K562 (cell line): ENCODE measurements around the gene FLAD1. TPM values are rescaled to one million over a fixed set of nuclear protein-coding genes. Genes with fewer than 3 reads are reported as not detected.
A peak's percentile ranks its signal among the peaks of the same experiment; 100 is the strongest.

Experiments
- BRCA1 ChIP-seq, 2 experiments: fragments of 450-650 bp in 1 of 2; sonication (generic) in 1 of 2; formaldehyde crosslinking in 1 of 2; IDR thresholded peaks; 2 replicates each; pipeline versions ENCODE4 v1.5.0 to v1.6.1; 2017 to 2020; ENCODE audit warnings: mild to moderate bottlenecking in 1 of 2, missing genetic modification reagents in 1 of 2
- CREB1 ChIP-seq, 2 experiments: sonication (generic) in 1 of 2; formaldehyde crosslinking in 1 of 2; IDR thresholded peaks; 2 replicates each; pipeline versions ENCODE4 v1.6.1 to v1.8.0; 2012 to 2022; ENCODE audit warnings: inconsistent platforms in 1 of 2, mild to moderate bottlenecking in 1 of 2, missing genetic modification reagents in 1 of 2, moderate library complexity in 1 of 2
- DLX4 ChIP-seq: fragments of 250-450 bp; sonication (Bioruptor Pico); IDR thresholded peaks from 2 replicates; pipeline ENCODE4 v1.6.1; 2021; ENCODE audit warnings: mild to moderate bottlenecking
- ELF4 ChIP-seq: fragments of 450-650 bp; formaldehyde crosslinking; IDR thresholded peaks from 2 replicates; pipeline ENCODE4 v1.4.0; 2022; ENCODE audit warnings: missing genetic modification characterization
- EWSR1 ChIP-seq: fragments of 450-650 bp; IDR thresholded peaks from 2 replicates; pipeline ENCODE4 v1.6.1; 2018; ENCODE audit warnings: borderline replicate concordance, mild to moderate bottlenecking, low read depth, moderate library complexity; ENCODE audit not compliant: partially characterized antibody
- FOS ChIP-seq: IDR thresholded peaks from 3 replicates; pipeline ENCODE4 v1.6.1; 2011; ENCODE audit not compliant: insufficient read length; ENCODE audit errors: extremely low read depth
- GABPB2 ChIP-seq: fragments of 250-450 bp; sonication (Bioruptor Pico); conservative IDR thresholded peaks from 2 replicates; pipeline ENCODE4 v1.5.1; 2021; ENCODE audit warnings: mild to moderate bottlenecking
- HEY1 ChIP-seq: fragments of 250-450 bp; sonication (Bioruptor Pico); IDR thresholded peaks from 2 replicates; pipeline ENCODE4 v1.5.0; 2020; ENCODE audit warnings: mild to moderate bottlenecking, moderate library complexity, borderline replicate concordance
- HNRNPK ChIP-seq: fragments of 200-400 bp; formaldehyde crosslinking; IDR thresholded peaks from one replicate; pipeline ENCODE4 v1.6.1; 2018; ENCODE audit warnings: mild to moderate bottlenecking, low read depth, low read length; ENCODE audit not compliant: poor library complexity, severe bottlenecking
- KDM2B ChIP-seq: fragments of 250-450 bp; sonication (Bioruptor Pico); IDR thresholded peaks from 2 replicates; pipeline ENCODE4 v1.8.0; 2021; ENCODE audit warnings: mild to moderate bottlenecking, moderate library complexity
- PHF20 ChIP-seq: fragments of 450-650 bp; IDR thresholded peaks from 2 replicates; pipeline ENCODE4 v1.6.1; 2018; ENCODE audit not compliant: partially characterized antibody
- SP2 ChIP-seq: IDR thresholded peaks from 2 replicates; pipeline ENCODE4 v1.6.1; 2011; ENCODE audit warnings: mild to moderate bottlenecking, low read depth, low read length, moderate library complexity; ENCODE audit not compliant: poor library complexity, severe bottlenecking; ENCODE audit errors: extremely low read depth
- TSHZ1 ChIP-seq: fragments of 250-450 bp; sonication (Bioruptor Pico); IDR thresholded peaks from 2 replicates; pipeline ENCODE4 v1.4.0; 2020; ENCODE audit warnings: mild to moderate bottlenecking, moderate library complexity
- ZBTB17 ChIP-seq: fragments of 450-650 bp; formaldehyde crosslinking; IDR thresholded peaks from 2 replicates; pipeline ENCODE4 v1.4.0; 2020; ENCODE audit warnings: mild to moderate bottlenecking
- ZFP36 ChIP-seq: fragments of 150-350 bp; IDR thresholded peaks from 2 replicates; pipeline ENCODE4 v1.6.1; 2018; ENCODE audit warnings: low read length, low read depth; ENCODE audit not compliant: partially characterized antibody
- ZKSCAN1 ChIP-seq: fragments of 150-350 bp; IDR thresholded peaks from 2 replicates; pipeline ENCODE4 v1.6.1; 2016; ENCODE audit warnings: low read depth, low read length
- ZNF445 ChIP-seq: fragments of 250-450 bp; sonication (Bioruptor Pico); IDR thresholded peaks from 2 replicates; pipeline ENCODE4 v1.4.0; 2020; ENCODE audit warnings: low read depth, mild to moderate bottlenecking, moderate library complexity
- ZNF518B ChIP-seq: fragments of 250-450 bp; sonication (Bioruptor Pico); IDR thresholded peaks from 2 replicates; pipeline ENCODE4 v1.5.0; 2021; ENCODE audit warnings: mild to moderate bottlenecking, moderate library complexity
- ZNF583 ChIP-seq: fragments of 250-450 bp; sonication (Bioruptor Pico); IDR thresholded peaks from 2 replicates; pipeline ENCODE4 v1.4.0; 2020
- ZNF586 ChIP-seq: fragments of 450-650 bp; formaldehyde crosslinking; conservative IDR thresholded peaks from 2 replicates; pipeline ENCODE4 v1.4.0; 2020; ENCODE audit warnings: mild to moderate bottlenecking, moderate library complexity
- polyA plus RNA-seq, 8 experiments: library from polyadenylated mRNA; depleted of rRNA in 4 of 8; stranded (reverse) in 5 of 8; unstranded in 3 of 8; fragments of >200 nt; fragmentation: Nextera tagmentation in 2 of 8; fragmentation: Illumina TruSeq in 1 of 8; extraction: Ambion mirVana in 2 of 8; extraction: Trizol in 1 of 8; gene quantifications; 2 replicates each; pipeline versions ENCODE4 v1.2.1 to v1.2.3, GENCODE V29; 2011 to 2014; ENCODE audit warnings: inconsistent platforms in 1 of 8, missing spikeins in 1 of 8
- total RNA-seq, 7 experiments: library from RNA; depleted of rRNA in 6 of 7; stranded (reverse); fragments of >200 nt in 6 of 7; fragmentation: Illumina TruSeq in 2 of 7; extraction: Trizol in 2 of 7; gene quantifications; 2 replicates each; pipeline versions ENCODE4 v1.2.1 to v1.2.3, GENCODE V29; 2011 to 2021; ENCODE audit warnings: low replicate concordance in 1 of 7

Gene FLAD1
- total and polyA plus RNA-seq, 9 of the 15 experiments (the other 6 are each of a cell fraction or from before 2014, with no cell fraction given) = 24.9 to 85.8 (median 67.0) TPM

- TF ChIP-seq CREB1 (IDR thresholded peaks at IDR 0.05) = no peak
- no peak for TF ChIP-seq CREB1 (CRISPR knock-in tag; IDR thresholded peaks at IDR 0.05)
- TF ChIP-seq GABPB2 = no peak
- no peak for TF ChIP-seq DLX4 (CRISPR knock-in tag)
- TF ChIP-seq HEY1 (CRISPR knock-in tag) = no peak
- 0 out of 2 replicates have a peak, but pooled peaks have one; percentile 59 for TF ChIP-seq KDM2B (CRISPR knock-in tag)
- TF ChIP-seq SP2 = no peak
- TF ChIP-seq ELF4 (CRISPR knock-in tag) = no peak
- TF ChIP-seq ZNF586 (CRISPR knock-in tag) = no peak
- TF ChIP-seq EWSR1 = no peak
- no peak for TF ChIP-seq PHF20
- no peak for TF ChIP-seq ZNF518B
- TF ChIP-seq ZKSCAN1 = no peak
- peak; percentile 6 for TF ChIP-seq ZFP36
- TF ChIP-seq ZBTB17 = no peak
- no peak for TF ChIP-seq ZNF583
- TF ChIP-seq ZNF445 (CRISPR knock-in tag) = no peak
- TF ChIP-seq BRCA1 (IDR thresholded peaks at IDR 0.05) = no peak
- TF ChIP-seq BRCA1 (CRISPR knock-in tag; IDR thresholded peaks at IDR 0.05) = no peak
- no peak for TF ChIP-seq FOS
- no peak for TF ChIP-seq TSHZ1 (CRISPR knock-in tag)
- TF ChIP-seq HNRNPK = no peak
These were observed 15.8 kb downstream of the FLAD1 start (continued) for GRCh38 chr1:154998818-154999570.
